ENCODE data around the gene IYD. TPM values are rescaled to one million over a fixed set of nuclear protein-coding genes. Genes with fewer than 3 reads are reported as not detected.
A peak's percentile ranks its signal among the peaks of the same experiment; 100 is the strongest.
"Not testable (repeated sequence)": the region's sequence is repeated elsewhere in the genome, so short reads cannot be mapped to it uniquely, and the experiment has no call there.

The IYD gene
- polyA plus RNA-seq, 12 donors, result 0.03 to 0.11 (median 0.07) TPM; not detected in 6

DNA sequence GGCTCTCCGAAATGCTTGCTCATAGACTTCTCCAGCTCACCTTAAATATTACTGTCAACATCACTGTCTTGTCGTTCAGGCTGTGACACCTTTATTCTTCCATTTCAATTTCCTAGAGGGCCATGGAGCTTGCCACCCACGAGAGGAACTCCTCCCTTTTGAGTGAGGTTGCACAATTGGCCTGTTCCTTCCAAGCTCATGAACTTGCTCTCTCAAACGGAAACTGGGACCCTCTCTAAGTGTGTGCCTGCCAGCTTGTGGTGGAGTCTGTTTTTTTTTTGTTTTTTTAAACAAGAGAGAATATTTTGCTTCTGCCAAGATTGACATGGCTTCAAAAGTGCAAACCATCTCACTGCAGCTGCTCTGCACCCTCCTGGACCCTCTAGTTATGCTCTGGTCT, 19.3 kb upstream of the IYD start:
- DNase-seq, result no peak

- no peak for DNase-seq
Measured at GRCh38 chr6:150352321-150353296, 16.2 kb upstream of the IYD start.

DNA sequence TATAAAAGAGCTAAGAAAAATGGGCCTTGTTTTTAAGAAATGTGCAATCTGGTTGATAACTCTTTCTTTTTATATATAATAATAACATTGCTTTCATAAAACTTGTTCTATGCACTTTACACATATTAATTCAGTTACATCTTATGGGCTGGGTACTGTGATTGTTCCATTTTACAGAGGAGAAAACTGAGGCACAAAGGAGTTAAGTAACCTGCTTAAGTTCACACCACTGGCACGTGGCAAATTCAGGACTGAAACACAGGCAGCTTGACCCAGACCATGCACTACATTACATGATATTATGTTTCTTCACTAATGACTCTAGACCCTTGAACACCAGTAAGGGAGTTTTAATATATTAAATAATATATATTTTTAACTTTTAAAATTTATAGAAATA, 15.4 kb upstream of the IYD start:
- no peak for DNase-seq

- no peak for DNase-seq
Measured at GRCh38 chr6:150354754-150355571, 13.8 kb upstream of the IYD start.

- DNase-seq, result no peak
Measured at GRCh38 chr6:150355932-150356331, 12.9 kb upstream of the IYD start.

- DNase-seq, result no peak
Measured at GRCh38 chr6:150361876-150362275, 6.9 kb upstream of the IYD start.

- no peak for DNase-seq
Measured at GRCh38 chr6:150363733-150364132, 5.1 kb upstream of the IYD start.

DNA sequence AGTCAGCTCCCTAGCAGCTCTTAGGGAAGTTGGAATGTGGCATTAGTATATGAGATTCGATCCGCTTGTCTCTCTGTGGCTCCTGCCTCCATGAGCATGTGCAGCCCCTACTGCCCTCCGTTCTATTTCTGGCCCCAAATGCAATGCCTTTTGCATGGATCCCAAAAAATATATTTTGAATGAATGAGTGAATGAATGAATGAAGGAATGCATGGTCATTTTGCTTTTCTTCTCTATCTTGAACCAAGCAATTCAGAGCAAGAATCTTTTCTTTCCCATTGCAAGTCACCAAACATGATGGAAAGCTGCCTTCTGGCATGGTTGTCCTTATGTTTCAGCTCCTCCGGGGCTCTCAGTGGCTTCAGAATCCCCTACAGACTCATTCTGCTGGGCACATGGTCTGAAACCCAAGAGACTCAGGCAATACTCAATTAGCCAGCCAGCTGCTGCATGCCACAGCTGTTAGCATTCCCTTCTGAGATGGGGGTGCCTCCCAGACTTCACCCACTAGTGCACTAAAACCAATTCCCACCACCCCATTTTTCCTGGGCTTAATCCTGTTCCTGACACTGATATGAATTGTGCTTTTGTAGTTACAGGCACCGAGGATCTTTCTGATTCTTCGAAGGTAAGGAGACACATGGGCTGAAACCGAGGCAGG, 2.6 kb upstream of the IYD start:
- no peak for DNase-seq

GRCh38 chr6:150369408-150369807, 596 bp downstream of the IYD start:
- no peak for DNase-seq

DNA sequence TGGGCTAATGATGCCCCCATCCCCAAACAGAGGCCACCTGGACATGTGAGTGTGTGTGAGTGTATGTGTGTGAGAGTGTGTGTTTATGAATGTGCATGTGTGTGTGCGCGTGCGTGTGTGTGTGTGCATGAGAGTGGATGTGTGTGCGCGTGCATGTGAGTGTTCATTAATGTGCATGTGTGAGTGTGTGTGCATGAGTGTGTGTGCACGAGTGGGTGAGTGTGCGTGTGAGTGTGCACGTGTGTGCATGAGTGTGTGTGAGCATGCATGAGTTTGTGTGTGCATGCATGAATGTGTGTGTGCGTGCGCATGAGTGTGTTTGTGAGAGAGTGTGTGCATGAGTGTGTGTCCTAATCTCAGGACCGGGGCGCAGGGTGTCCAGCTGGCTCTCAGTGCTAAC, 1.3 kb downstream of the IYD start:
- DNase-seq, result no peak

- no peak for DNase-seq
Measured at GRCh38 chr6:150371356-150371755, 2.5 kb downstream of the IYD start.

- no peak for DNase-seq
Measured at GRCh38 chr6:150372051-150372450, 3.2 kb downstream of the IYD start.

DNA sequence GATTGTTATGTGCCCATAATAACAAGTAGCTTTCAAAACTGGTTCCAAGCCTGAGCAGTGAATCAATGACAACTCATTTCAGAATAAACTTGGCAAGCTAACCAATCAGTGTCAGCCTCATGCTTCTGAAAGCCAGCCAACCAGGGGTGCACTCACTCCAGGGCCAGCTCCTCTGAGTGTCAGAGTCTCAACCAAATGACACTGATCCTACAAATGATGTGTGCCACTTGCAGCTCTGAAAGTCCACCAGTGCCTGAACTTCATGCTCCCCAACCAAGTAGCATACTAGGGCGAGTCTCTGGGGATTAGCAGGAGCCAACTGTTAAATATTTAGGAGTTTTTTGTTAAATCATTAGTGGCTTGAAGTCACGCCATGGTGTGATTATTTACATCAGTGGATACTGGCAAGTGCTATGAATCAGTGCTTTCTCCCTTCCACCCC, 4.5 kb downstream of the IYD start:
- no peak for DNase-seq

DNA sequence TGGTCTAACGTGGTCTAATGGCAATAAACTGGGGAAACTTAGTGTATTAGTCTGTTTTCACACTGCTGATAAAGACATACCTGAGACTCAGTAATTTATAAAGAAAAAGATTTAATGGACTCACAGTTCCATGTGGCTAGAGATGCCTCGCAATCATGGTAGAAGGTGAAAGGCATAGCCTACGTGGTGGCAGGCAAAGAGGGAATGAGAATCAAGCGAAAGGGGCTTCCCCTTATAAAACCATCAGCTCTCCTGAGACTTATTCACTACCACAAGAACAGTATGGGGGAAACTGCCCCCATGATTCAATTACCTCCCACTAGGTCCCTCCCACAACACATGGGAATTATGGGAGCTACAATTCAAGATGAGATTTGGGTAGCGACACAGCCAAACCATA, 5.5 kb downstream of the IYD start:
- DNase-seq, result not testable (repeated sequence)

DNA sequence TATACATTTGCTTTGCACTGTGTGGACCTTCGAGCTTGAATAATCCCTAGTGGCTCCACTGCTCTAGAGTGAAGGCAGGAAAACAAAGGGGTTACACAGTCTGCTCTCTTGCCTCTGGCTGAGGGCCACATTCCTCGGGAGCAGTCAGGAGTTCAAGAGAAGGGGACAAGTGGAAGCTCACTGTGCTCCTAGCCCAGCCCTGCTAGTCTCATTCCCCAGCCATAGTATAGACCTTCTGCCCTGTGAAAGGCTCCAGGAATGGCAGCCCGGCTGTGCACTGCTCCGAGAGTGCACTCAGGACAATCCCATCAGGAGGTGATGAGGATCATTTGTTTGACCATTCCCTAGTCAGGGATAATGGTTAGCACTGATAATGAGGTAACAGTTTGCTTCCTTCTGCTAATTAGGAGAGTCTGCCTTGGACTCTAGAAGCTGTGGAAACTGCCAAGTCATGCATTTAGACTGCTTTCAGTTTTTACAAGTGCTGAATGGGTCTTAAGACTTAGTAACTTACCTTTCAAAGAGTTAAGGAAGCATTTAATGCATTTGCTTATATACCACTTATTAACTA, 8.5 kb downstream of the IYD start:
- peak; percentile 11 for DNase-seq

- no peak for DNase-seq
Measured at GRCh38 chr6:150380256-150380655, 11.4 kb downstream of the IYD start.

DNA sequence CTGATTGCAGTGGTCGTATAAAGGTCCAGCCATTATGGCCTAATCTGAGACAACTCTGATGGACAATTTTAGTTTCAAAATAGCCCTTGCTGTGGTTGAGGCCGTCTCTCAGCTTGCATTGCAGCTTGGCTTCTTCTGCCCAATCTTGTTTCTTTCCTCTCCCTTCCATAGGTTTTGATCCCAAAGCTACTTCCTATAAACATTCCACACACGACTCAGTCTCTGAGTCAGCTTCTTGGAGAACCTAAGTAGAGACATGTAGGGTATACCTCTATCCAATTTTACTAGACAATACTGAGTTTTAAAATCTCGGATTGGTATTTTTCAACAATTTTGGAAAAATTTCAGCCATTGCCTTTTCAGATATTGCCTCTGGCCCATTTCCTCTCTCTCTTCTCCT, 13.4 kb downstream of the IYD start:
- no peak for DNase-seq

GRCh38 chr6:150391414-150391813, 22.6 kb downstream of the IYD start:
- no peak for DNase-seq

- DNase-seq, result no peak
Measured at GRCh38 chr6:150391890-150392289, 23.1 kb downstream of the IYD start.

- no peak for DNase-seq
Measured at GRCh38 chr6:150392452-150393220, 23.8 kb downstream of the IYD start.
